Measurements from ENCODE around the gene ATP6V0C.

GRCh38 chr16:2528161-2529060, 14.7 kb downstream of the ATP6V0C start:
- TF ChIP-seq CTCF (IDR thresholded peaks at IDR 0.05) (no peak), POLR2A (IDR thresholded peaks at IDR 0.05) (no peak)

Data from ovary (tissue), 3 donors.